ENCODE results near the gene VCPKMT. TPM values are rescaled to one million over a fixed set of nuclear protein-coding genes. Genes with fewer than 3 reads are reported as not detected.

VCPKMT gene
- total RNA-seq, 2 donors from 2014 or later = 2.0 to 4.2 TPM

GRCh38 chr14:50087341-50088116, 28.8 kb downstream of the VCPKMT start:
- Histone ChIP-seq H3K4me1 (no peaks in the 10 kb centered on the region), H3K27ac (no peak overlapping the region), H3K4me3 (no peak overlapping the region), H3K27me3 (no peaks in the 10 kb centered on the region), H3K9me3 (no peaks in the 10 kb centered on the region), H3K36me3 (replicated peaks in 1 of 2; ENCODE audit: insufficient read depth in 1 of 2, low read depth in 2 of 2) (no peaks in the 10 kb centered on the region)
- WGBS, 2 donors = 36 to 38% methylated on average over 1 of the region's 1 CpG
- TF ChIP-seq POLR2A (IDR thresholded peaks at IDR 0.05) (no peak), CTCF (IDR thresholded peaks at IDR 0.05) (no peak)
- intact Hi-C loops (cut with DNase I) = no loop called here
- ATAC-seq = no peak
- no peak for DNase-seq

GRCh38 chr14:50086321-50086711, 30.1 kb downstream of the VCPKMT start:
- WGBS, 2 donors = 87 to 90% methylated on average over 2 of the region's 2 CpGs
- no peak overlapping the region for H3K27ac ChIP-seq
- intact Hi-C loops (cut with DNase I) = no loop called here

GRCh38 chr14:50085570-50086320, 30.6 kb downstream of the VCPKMT start:
- 77 to 85% methylated on average over 10 of the region's 10 CpGs for WGBS, 2 donors
- H3K4me3 ChIP-seq = no peak overlapping the region
- no peak overlapping the region for H3K27ac ChIP-seq
- no peaks in the 10 kb centered on the region for H3K36me3 ChIP-seq (replicated peaks in 1 of 2; ENCODE audit: insufficient read depth in 1 of 2, low read depth in 2 of 2)
- H3K9me3 ChIP-seq = no peaks in the 10 kb centered on the region
- no peaks in the 10 kb centered on the region for H3K27me3 ChIP-seq
- ATAC-seq (no peak), DNase-seq (no peak)
- TF ChIP-seq CTCF (IDR thresholded peaks at IDR 0.05) (no peak), POLR2A (IDR thresholded peaks at IDR 0.05) (no peak)
- H3K4me1 ChIP-seq = no peaks in the 10 kb centered on the region
- intact Hi-C loops (cut with DNase I) = no loop called here

More at GRCh38 chr14:50086321-50086711, 30.1 kb downstream of the VCPKMT start:
- H3K27me3 ChIP-seq = no peaks in the 10 kb centered on the region
- H3K4me3 ChIP-seq = no peak overlapping the region
- ATAC-seq = no peak
- DNase-seq = no peak
- no peaks in the 10 kb centered on the region for H3K4me1 ChIP-seq
- H3K36me3 ChIP-seq (replicated peaks in 1 of 2; ENCODE audit: insufficient read depth in 1 of 2, low read depth in 2 of 2) = no peaks in the 10 kb centered on the region
- TF ChIP-seq POLR2A (IDR thresholded peaks at IDR 0.05) (no peak), CTCF (IDR thresholded peaks at IDR 0.05) (no peak)
- H3K9me3 ChIP-seq = no peaks in the 10 kb centered on the region

- DNase-seq (no peak), ATAC-seq (no peak)
- H3K27ac ChIP-seq = no peak overlapping the region
- intact Hi-C loops (cut with DNase I) = no loop called here
- no peaks in the 10 kb centered on the region for H3K4me1 ChIP-seq
- no peaks in the 10 kb centered on the region for H3K27me3 ChIP-seq
- H3K9me3 ChIP-seq = no peaks in the 10 kb centered on the region
- no peak overlapping the region for H3K4me3 ChIP-seq
- no peaks in the 10 kb centered on the region for H3K36me3 ChIP-seq (replicated peaks in 1 of 2; ENCODE audit: insufficient read depth in 1 of 2, low read depth in 2 of 2)
- TF ChIP-seq CTCF (IDR thresholded peaks at IDR 0.05) = no peak
- TF ChIP-seq POLR2A (IDR thresholded peaks at IDR 0.05) = no peak
- WGBS, 2 donors = 86 to 96% methylated on average over 2 to 3 of the region's 3 CpGs
Observed at GRCh38 chr14:50084666-50085065, 31.7 kb downstream of the VCPKMT start.
